SK-N-SH (cell line): ENCODE measurements around the gene HEMK1. TPM values are rescaled to one million over a fixed set of nuclear protein-coding genes. Genes with fewer than 3 reads are reported as not detected.

Experiments
- CTCF ChIA-PET: fragments of 300-600, 350-600 bp; formaldehyde crosslinking; extraction: SDS; loops from one replicate; lab custom pipeline; 2021; lab: Yijun Ruan, JAX
- POLR2A ChIA-PET: fragments of 350-600 bp; sonication (Branson Sonifier 250); formaldehyde crosslinking; extraction: SDS; loops from one replicate; lab custom pipeline; 2020; ENCODE audit warnings: antibody characterized with exemption, inconsistent platforms; lab: Yijun Ruan, JAX
- DNase-seq: peaks from one replicate; pipeline ENCODE4 v3.0.0; 2012
- H2AFZ ChIP-seq: fragments of 200-600 bp; sonication (generic); 2 replicates; pipeline ENCODE4 v1.8.1; 2016; ENCODE audit warnings: antibody characterized with exemption, mild to moderate bottlenecking, low read depth
- H3F3A ChIP-seq: fragments of 200-600 bp; sonication (generic); replicated peaks from 2 replicates; pipeline ENCODE3; 2016; ENCODE audit warnings: antibody characterized with exemption, mild to moderate bottlenecking; ENCODE audit not compliant: insufficient read depth
- H3K27ac ChIP-seq, 2 experiments: fragments of 200-500 bp in 1 of 2; fragments of 200-600 bp in 1 of 2; sonication (Bioruptor generic) in 1 of 2; sonication (generic), shearing (Covaris generic) in 1 of 2; 2 replicates each; pipeline versions ENCODE4 v1.5.1 to v1.6.1; 2014 to 2016; ENCODE audit warnings: low read depth in 2 of 2, inconsistent platforms in 1 of 2, low read length in 1 of 2, mild to moderate bottlenecking in 1 of 2, mixed read lengths in 1 of 2
- H3K27me3 ChIP-seq: fragments of 200-600 bp; sonication (generic), shearing (Covaris generic); 2 replicates; pipeline ENCODE4 v1.6.1; 2016; ENCODE audit warnings: mixed run types; ENCODE audit not compliant: insufficient read depth
- H3K36me3 ChIP-seq, 2 experiments: fragments of 200-500 bp in 1 of 2; fragments of 200-600 bp in 1 of 2; sonication (Bioruptor generic) in 1 of 2; sonication (generic) in 1 of 2; replicated peaks in 1 of 2; 2 replicates each; pipeline versions ENCODE3 to v1.5.1; 2014 to 2016; ENCODE audit warnings: low read length in 1 of 2, mild to moderate bottlenecking in 1 of 2; ENCODE audit not compliant: insufficient read depth in 2 of 2, control insufficient read depth in 1 of 2
- H3K4me1 ChIP-seq, 2 experiments: fragments of 200-500 bp in 1 of 2; fragments of 200-600 bp in 1 of 2; sonication (Bioruptor generic) in 1 of 2; sonication (generic), shearing (Covaris generic) in 1 of 2; 2 replicates each; pipeline versions ENCODE4 v1.5.1 to v1.6.1; 2014 to 2016; ENCODE audit warnings: low read depth in 1 of 2, low read length in 1 of 2, mixed run types in 1 of 2; ENCODE audit not compliant: insufficient read depth in 2 of 2, control insufficient read depth in 1 of 2
- H3K4me2 ChIP-seq: fragments of 200-600 bp; sonication (generic), shearing (Covaris generic); 2 replicates; pipeline ENCODE4 v1.6.1; 2017; ENCODE audit warnings: mixed run types
- H3K4me3 ChIP-seq, 2 experiments: fragments of 200-500 bp in 1 of 2; fragments of 200-600 bp in 1 of 2; sonication (Bioruptor generic) in 1 of 2; sonication (generic), shearing (Covaris generic) in 1 of 2; 2 replicates each; pipeline versions ENCODE4 v1.5.1 to v1.8.1; 2014 to 2016; ENCODE audit warnings: low read depth in 2 of 2, inconsistent platforms in 1 of 2, low read length in 1 of 2, mild to moderate bottlenecking in 1 of 2, mixed read lengths in 1 of 2, moderate library complexity in 1 of 2
- H3K79me2 ChIP-seq: fragments of 200-600 bp; sonication (generic); 2 replicates; pipeline ENCODE4 v1.8.1; 2017; ENCODE audit warnings: mild to moderate bottlenecking; ENCODE audit not compliant: insufficient read depth
- H3K9ac ChIP-seq: fragments of 200-600 bp; sonication (generic); 2 replicates; pipeline ENCODE4 v1.6.1; 2017; ENCODE audit warnings: mixed run types
- H3K9me2 ChIP-seq: fragments of 200-600 bp; sonication (generic); 2 replicates; pipeline ENCODE4 v1.6.1; 2017; ENCODE audit warnings: mixed run types
- H3K9me3 ChIP-seq: fragments of 200-600 bp; sonication (generic); 2 replicates; pipeline ENCODE4 v1.6.1; 2017; ENCODE audit warnings: mixed run types, mild to moderate bottlenecking, moderate library complexity
- H4K20me1 ChIP-seq: fragments of 200-600 bp; sonication (generic); 2 replicates; pipeline ENCODE4 v1.6.1; 2017; ENCODE audit warnings: mild to moderate bottlenecking, mixed run types; ENCODE audit not compliant: insufficient read depth
- CHD2 ChIP-seq: fragments of 150-350 bp; IDR thresholded peaks from 2 replicates; pipeline ENCODE4 v1.6.1; 2018; ENCODE audit warnings: low read length; ENCODE audit not compliant: partially characterized antibody
- CTCF ChIP-seq: fragments of 200-600 bp; sonication (generic); IDR thresholded peaks from 2 replicates; pipeline ENCODE4 v1.6.1; 2017; ENCODE audit warnings: antibody characterized with exemption, mild to moderate bottlenecking, moderate library complexity
- EZH2phosphoT487 ChIP-seq: fragments of 200-600 bp; sonication (generic); IDR thresholded peaks from 2 replicates; pipeline ENCODE4 v1.6.1; 2017; ENCODE audit warnings: low read depth, mixed run types, mild to moderate bottlenecking, antibody characterized with exemption, moderate library complexity, borderline replicate concordance
- GABPA ChIP-seq: IDR thresholded peaks from 2 replicates; pipeline ENCODE4 v1.4.0; 2012; ENCODE audit warnings: low read depth, mild to moderate bottlenecking
- GATA2 ChIP-seq: sonication (generic); formaldehyde crosslinking; IDR thresholded peaks from 2 replicates; pipeline ENCODE4 v1.5.0; 2020; ENCODE audit warnings: mild to moderate bottlenecking, missing genetic modification reagents
- MAX ChIP-seq: IDR thresholded peaks from 2 replicates; pipeline ENCODE4 v1.4.0; 2012; ENCODE audit warnings: low read depth
- MEF2A ChIP-seq: IDR thresholded peaks from 2 replicates; pipeline ENCODE4 v1.4.0; 2012; ENCODE audit warnings: low read depth, borderline replicate concordance
- NRF1 ChIP-seq: IDR thresholded peaks from 2 replicates; pipeline ENCODE4 v1.6.1; 2012; ENCODE audit warnings: low read depth, mild to moderate bottlenecking, low read length
- RAD21 ChIP-seq: IDR thresholded peaks from 2 replicates; pipeline ENCODE4 v1.6.1; 2012; ENCODE audit warnings: mild to moderate bottlenecking, low read length
- RCOR1 ChIP-seq: fragments of 150-350 bp; IDR thresholded peaks from 2 replicates; pipeline ENCODE4 v1.6.1; 2017; ENCODE audit warnings: antibody characterized with exemption, low read length
- RFX5 ChIP-seq: IDR thresholded peaks from 2 replicates; pipeline ENCODE4 v1.6.1; 2012; ENCODE audit warnings: mild to moderate bottlenecking, improper control_type of control experiment, low read length
- SIN3A ChIP-seq: IDR thresholded peaks from 2 replicates; pipeline ENCODE4 v1.6.1; 2012; ENCODE audit warnings: low read depth, mild to moderate bottlenecking, low read length, moderate library complexity, borderline replicate concordance
- SMC3 ChIP-seq: IDR thresholded peaks from 2 replicates; pipeline ENCODE4 v1.6.1; 2012; ENCODE audit warnings: low read depth, low read length, improper control_type of control experiment
- TAF1 ChIP-seq: IDR thresholded peaks from 2 replicates; pipeline ENCODE4 v1.6.1; 2012; ENCODE audit warnings: low read depth, mild to moderate bottlenecking, low read length, moderate library complexity, borderline replicate concordance
- TEAD4 ChIP-seq: IDR thresholded peaks from 2 replicates; pipeline ENCODE4 v1.4.0; 2012; ENCODE audit warnings: mild to moderate bottlenecking, borderline replicate concordance; ENCODE audit not compliant: insufficient read depth
- ZBTB33 ChIP-seq: IDR thresholded peaks from 2 replicates; pipeline ENCODE4 v1.4.0; 2012; ENCODE audit warnings: low read depth, borderline replicate concordance
- WGBS: methylation state at CpG from one replicate; pipeline ENCODE4 v1.1.6; 2017; ENCODE audit warnings: low lambda C conversion rate; 5-methylcytosine and 5-hydroxymethylcytosine counted together
- polyA plus RNA-seq, 3 experiments: library from polyadenylated mRNA; depleted of rRNA; stranded (reverse); fragments of >200 nt; gene quantifications; 2 replicates each; pipeline ENCODE4 v1.2.3, GENCODE V29; 2012

HEMK1 gene
- polyA plus RNA-seq, 1 of the 3 experiments (the other 2 are of a cell fraction) = 15.4 TPM

GRCh38 chr3:50607271-50608091 lies 38.2 kb downstream of the HEMK1 start (continued):
- TF ChIP-seq RCOR1 = no peak

GRCh38 chr3:50608278-50608677 lies 39.0 kb downstream of the HEMK1 start:
- ChIA-PET CTCF (interaction anchor here (0.9 to 25.1 kb wide), 5 partner anchors 8 to 348 kb away, joined by 3 to 648 read pairs (median 3); partner anchors contain the start of genes C3orf18 and HEMK1), POLR2A (no interaction called here)
- no peak overlapping the region for H3K4me2 ChIP-seq
- no peaks in the 10 kb centered on the region for H4K20me1 ChIP-seq
- no peak for DNase-seq
- H2AFZ ChIP-seq = no peak overlapping the region
- no peak overlapping the region for H3K4me3 ChIP-seq
- no peak for TF ChIP-seq SIN3A
- TF ChIP-seq RAD21 = no peak
- no peak for TF ChIP-seq RFX5
- no peak for TF ChIP-seq NRF1
- TF ChIP-seq SMC3 = no peak
- no peak for TF ChIP-seq TAF1
- TF ChIP-seq CTCF = no peak
- no peak for TF ChIP-seq TEAD4
- TF ChIP-seq MEF2A = no peak
- no peak for TF ChIP-seq GABPA
- TF ChIP-seq ZBTB33 = no peak
- no peak for TF ChIP-seq GATA2
- no peak for TF ChIP-seq RCOR1
- TF ChIP-seq MAX = no peak
- no peak for TF ChIP-seq EZH2phosphoT487
- no peak for TF ChIP-seq CHD2
- H3K27ac ChIP-seq = no peak overlapping the region
- H3K9me2 ChIP-seq = no peaks in the 10 kb centered on the region
- H3K36me3 ChIP-seq = peaks cover 0 to 4% of the 10 kb centered on the region in 2 experiments
- no peaks in the 10 kb centered on the region for H3K27me3 ChIP-seq
- no peak overlapping the region for H3K9ac ChIP-seq
- no peaks in the 10 kb centered on the region for H3F3A ChIP-seq
- H3K79me2 ChIP-seq = no peaks in the 10 kb centered on the region
- peaks cover 0 to 34% of the 10 kb centered on the region in 2 experiments; a peak in 1 of 4 replicates for H3K4me1 ChIP-seq
- H3K9me3 ChIP-seq = no peaks in the 10 kb centered on the region
- WGBS = 100% methylated on average over 4 of the region's 7 CpGs
